SH-SY5Y (cell line): ENCODE measurements around the gene IL24.

ENCODE experiments used
- GATA2 ChIP-seq: IDR thresholded peaks from 2 replicates; pipeline ENCODE4 v1.6.1; 2011; ENCODE audit warnings: mild to moderate bottlenecking, low read depth, low read length
- GATA3 ChIP-seq: IDR thresholded peaks from 2 replicates; pipeline ENCODE4 v1.6.1; 2011; ENCODE audit warnings: low read depth, mild to moderate bottlenecking, low read length, moderate library complexity

GRCh38 chr1:206939131-206939530 lies 41.9 kb downstream of the IL24 start:
- TF ChIP-seq GATA3 (no peak), GATA2 (no peak)
